LHCN-M2 (cell line): ENCODE measurements around the gene ZPBP. TPM values are rescaled to one million over a fixed set of nuclear protein-coding genes. Genes with fewer than 3 reads are reported as not detected.
"Not testable (repeated sequence)": the region's sequence is repeated elsewhere in the genome, so short reads cannot be mapped to it uniquely, and the experiment has no call there.

ENCODE experiments used
- DNase-seq: peaks from one replicate; pipeline ENCODE4 v3.0.0-alpha.2; 2012; ENCODE audit warnings: low read depth
- total RNA-seq: library from RNA; depleted of rRNA; stranded (reverse); fragments of >200 nt; gene quantifications from 2 replicates; pipeline ENCODE4 v1.2.3, GENCODE V29; 2014; rRNA removed

ZPBP gene
- total RNA-seq, 1 experiment from 2014 or later = not detected

DNA sequence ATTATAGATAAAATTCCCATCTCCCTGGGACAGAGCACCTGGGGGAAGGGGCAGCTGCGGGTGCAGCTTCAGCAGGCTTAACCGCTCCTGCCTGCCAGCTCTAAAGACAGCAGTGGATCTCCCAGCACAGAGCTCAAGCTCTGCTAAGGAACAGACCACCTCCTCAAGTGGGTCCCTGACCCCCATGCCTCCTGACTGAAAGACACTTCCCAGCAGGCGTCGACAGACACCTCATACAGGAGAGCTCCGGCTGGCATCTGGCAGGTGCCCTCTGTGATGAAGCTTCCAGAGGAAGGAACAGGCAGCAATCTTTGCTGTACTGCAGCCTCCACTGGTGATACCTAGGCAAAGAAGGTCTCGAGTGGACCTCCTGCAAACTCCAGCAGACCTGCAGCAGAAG lies 51.9 kb downstream of the ZPBP start:
- DNase-seq = not testable (repeated sequence)

- no peak for DNase-seq
These were observed 56.0 kb downstream of the ZPBP start for GRCh38 chr7:50037086-50037485.

DNA sequence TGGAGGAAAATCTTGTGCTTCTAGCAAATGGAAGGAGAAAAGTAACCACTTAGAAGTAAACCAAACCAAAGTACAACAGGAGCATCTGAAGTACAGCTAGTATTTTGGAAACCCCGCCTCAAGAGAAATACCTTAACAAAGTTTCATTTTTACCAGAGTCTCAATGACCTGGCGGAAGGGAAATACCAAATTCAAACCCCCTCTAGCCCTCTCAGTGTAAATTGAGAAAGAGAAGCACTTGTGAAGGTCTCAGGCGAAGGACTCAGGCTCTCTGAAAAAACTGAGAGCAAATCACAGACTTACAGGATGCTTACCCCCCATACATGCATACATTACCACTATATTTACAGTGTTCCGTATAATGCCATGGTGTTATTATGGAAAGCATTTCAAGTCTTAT lies 70.1 kb downstream of the ZPBP start:
- no peak for DNase-seq

DNA sequence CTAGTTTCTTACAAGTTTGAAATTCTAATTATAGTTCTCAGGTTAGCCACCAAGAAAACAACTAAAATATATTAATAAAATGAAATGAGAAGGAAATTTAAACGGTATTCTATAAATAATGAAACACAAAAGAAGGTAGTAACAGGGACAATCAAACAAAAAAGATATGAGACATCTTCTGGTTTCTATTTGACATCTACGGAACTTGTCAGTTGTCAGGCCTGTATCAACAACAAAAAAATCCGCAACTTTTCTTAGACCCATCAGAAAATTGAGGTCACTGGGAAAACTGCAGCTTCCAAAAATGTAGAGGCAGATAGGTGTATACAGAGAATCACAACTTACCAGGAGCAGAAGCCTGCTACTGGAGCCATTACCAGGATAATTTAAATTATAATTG lies 70.6 kb downstream of the ZPBP start:
- DNase-seq = no peak

GRCh38 chr7:49995681-49996080 lies 97.4 kb downstream of the ZPBP start:
- no peak for DNase-seq

GRCh38 chr7:49986191-49986590 lies 106.9 kb downstream of the ZPBP start:
- no peak for DNase-seq

DNA sequence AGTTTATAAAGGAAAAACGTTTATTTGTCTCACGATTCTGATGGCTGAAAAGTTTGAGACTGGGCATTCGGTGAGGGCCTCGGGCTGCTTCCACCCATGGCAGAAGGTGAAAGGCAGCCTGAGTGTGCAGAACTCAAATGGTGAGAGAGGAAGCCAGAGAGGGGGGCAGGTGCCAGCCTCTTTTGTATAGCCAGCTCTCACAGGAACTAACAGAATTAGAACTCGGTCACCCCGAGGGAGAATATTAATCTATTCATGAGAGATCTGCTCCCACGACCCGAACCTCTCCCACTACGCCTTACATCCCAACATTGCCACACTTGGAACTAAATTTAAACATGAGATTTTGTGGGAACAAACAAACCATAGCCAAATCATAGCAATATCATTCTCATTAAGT lies 112.6 kb downstream of the ZPBP start:
- DNase-seq = no peak

DNA sequence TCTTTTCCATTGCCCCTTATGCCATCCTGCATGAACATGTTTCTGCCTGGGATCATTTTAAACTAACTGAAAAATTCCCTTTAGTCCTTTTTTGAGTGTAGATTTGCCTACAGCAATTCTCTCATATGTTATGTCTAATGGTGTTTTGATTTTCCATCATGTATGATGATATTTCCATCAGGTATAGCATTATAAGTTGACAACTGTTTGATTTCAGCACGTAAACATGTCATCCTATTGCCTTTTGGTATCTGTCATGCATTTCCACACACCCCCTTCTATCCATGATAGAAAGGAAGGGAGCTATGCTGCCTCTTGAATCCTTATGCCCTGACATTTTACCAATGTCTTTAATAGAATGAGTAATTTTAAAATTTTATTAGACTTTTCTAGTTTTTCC lies 116.8 kb downstream of the ZPBP start:
- no peak for DNase-seq

- DNase-seq = no peak
These were observed 119.0 kb downstream of the ZPBP start for GRCh38 chr7:49974035-49974434.

DNA sequence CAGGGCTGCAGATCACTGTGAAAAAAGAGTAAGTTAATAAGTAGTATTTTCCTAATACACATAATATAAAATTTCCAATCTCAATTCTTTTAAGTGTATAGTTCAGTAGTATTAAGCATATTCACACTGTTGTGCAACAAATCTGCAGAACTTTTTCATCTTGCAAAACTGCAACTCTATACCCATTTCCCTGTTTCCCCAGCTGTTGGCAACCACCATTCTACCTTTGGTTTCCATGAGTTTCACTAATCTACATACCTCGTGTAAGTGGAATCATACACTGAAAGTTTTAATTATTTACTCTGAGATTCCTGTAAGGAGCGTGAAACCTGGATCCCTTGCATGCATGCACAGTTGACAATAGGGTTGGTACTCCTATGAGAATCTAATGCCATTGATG lies 155.4 kb downstream of the ZPBP start:
- DNase-seq = no peak

GRCh38 chr7:49931627-49932026 lies 161.4 kb downstream of the ZPBP start:
- DNase-seq = no peak

DNA sequence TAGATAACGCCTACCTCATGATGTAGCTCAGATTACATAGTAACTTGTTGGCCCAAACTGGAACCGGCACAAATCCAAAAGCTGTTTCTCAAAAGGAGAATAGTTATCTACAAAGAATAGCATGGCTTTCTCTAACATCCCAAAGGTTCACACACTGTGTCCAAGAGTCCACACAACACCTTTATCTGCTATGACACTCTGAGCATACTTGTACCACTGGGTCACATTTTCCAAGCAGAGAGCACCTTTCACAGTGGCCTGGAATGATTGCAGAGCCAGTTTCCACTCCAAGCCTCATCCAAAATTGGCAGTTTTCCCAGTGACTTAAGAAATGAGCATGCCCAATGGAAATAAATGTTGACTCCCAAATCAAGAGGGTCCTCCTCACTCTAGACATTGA lies 164.3 kb downstream of the ZPBP start:
- no peak for DNase-seq

GRCh38 chr7:49927631-49928030 lies 165.4 kb downstream of the ZPBP start:
- DNase-seq = no peak

DNA sequence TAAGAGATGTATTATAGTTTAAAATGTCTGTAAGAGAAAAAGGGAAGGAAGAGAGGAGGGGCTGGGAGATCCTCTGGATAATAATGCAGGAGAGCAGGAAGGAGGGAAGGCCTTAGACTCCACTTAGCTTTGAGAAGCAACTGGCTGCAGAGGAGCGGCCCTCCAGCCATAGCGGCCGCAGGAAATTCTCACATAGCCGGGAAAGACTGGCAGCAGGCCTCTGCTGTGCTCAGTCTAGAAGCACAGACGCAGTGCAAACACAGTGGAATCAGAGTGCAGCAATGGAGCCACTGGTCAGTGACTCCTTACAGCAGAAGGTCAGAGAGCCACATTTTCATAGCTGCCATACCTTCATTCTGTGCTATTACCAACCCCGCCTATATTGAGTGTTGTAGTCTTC lies 166.3 kb downstream of the ZPBP start:
- DNase-seq = no peak

DNA sequence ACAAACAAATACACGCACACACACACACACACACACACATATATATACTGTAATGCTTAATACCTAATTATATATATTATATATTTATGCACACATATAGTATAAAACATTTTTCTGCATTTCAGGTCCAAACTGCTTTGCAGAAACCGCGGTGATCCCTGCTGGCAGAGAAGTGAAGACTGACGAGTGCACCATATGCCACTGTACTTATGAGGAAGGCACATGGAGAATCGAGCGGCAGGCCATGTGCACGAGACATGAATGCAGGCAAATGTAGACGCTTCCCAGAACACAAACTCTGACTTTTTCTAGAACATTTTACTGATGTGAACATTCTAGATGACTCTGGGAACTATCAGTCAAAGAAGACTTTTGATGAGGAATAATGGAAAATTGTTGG lies 181.1 kb downstream of the ZPBP start:
- no peak for DNase-seq

DNA sequence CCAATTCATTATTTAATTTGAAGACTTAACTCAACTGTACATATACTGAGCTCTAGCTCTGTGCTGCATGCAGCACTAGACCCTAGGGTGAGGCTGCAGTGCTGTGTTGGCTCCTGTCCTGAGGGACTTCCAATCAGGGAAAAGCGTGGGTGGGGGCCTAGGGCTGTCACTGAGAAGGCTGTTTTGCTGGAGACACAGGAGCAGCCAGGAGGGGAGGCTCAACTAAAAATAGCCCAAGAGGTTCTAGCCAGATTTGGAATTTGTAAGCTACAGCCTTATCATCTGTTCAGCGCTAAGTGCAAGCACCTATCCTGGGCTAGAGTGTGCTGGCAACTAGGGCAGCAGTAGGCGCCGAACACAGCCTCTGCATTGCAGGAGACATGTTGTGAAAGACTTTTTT lies 198.5 kb downstream of the ZPBP start:
- DNase-seq = no peak

DNA sequence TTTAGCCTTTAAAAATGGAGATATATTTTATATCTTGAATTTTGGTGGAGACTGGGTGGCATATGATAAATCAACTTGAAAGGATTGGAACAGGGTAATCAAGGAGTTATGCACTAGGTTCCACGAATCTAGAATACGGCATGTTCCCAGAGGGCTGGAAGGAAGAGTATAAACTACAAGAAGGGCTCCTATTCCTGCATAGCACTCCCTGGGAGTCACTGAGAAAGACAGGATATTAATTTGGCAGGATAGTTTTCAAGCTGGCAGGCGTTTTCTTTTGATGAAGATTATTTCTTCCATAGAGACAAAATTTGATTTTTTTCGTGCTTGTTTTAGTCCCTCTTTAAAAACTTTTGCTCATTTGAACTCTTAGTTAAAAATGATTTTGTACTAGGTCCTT lies 199.9 kb downstream of the ZPBP start:
- DNase-seq = no peak

- DNase-seq = no peak
These were observed 200.6 kb downstream of the ZPBP start for GRCh38 chr7:49892481-49892880.

Other genes starting within 250 kb of the ZPBP start
- not detected in 2 replicates for gene IKZF1, start 211.5 kb upstream of the ZPBP start, total RNA-seq